Brain microvascular endothelial cell (primary cell): ENCODE data around the gene NAPB.

ENCODE experiments used
- DNase-seq: peaks from one replicate; pipeline ENCODE4 v3.0.0-alpha.2; 2020
- H3K27ac ChIP-seq: fragments of 250-450 bp; sonication (Bioruptor Pico); 2 replicates; pipeline ENCODE4 v1.5.1; 2020; ENCODE audit warnings: mild to moderate bottlenecking, moderate library complexity
- H3K27me3 ChIP-seq: fragments of 250-450 bp; sonication (Bioruptor Pico); replicated peaks from 2 replicates; pipeline ENCODE4 v1.5.1; 2020; ENCODE audit warnings: mild to moderate bottlenecking
- H3K36me3 ChIP-seq: fragments of 250-450 bp; sonication (Bioruptor Pico); replicated peaks from 2 replicates; pipeline ENCODE4 v1.5.1; 2020; ENCODE audit warnings: mild to moderate bottlenecking
- H3K4me3 ChIP-seq: 2 replicates; pipeline ENCODE4 v1.5.1; 2011; ENCODE audit warnings: low read depth, mild to moderate bottlenecking, control low read depth, low read length, moderate library complexity
- in situ Hi-C: cut with HindIII; loops from 2 replicates; pipeline ENCODE4 v1.10.0; 2017; ENCODE audit warnings: low sequenced_read_pairs, low pct_ligation_motif_present
- TF ChIP-seq, protein P1 (sequence below): IDR thresholded peaks from 2 replicates; pipeline ENCODE4 v1.5.1; 2011; ENCODE audit warnings: low read depth, mild to moderate bottlenecking, moderate library complexity, low read length, control low read depth, inconsistent platforms; ENCODE audit errors: missing control alignments

The NAPB gene

GRCh38 chr20:23442436-23442835, 21.1 kb upstream of the NAPB start:
- Histone ChIP-seq H3K27me3 (no peaks in the 10 kb centered on the region), H3K4me3 (no peak overlapping the region), H3K27ac (no peak overlapping the region), H3K36me3 (no peaks in the 10 kb centered on the region)
- TF ChIP-seq, protein P1, sequence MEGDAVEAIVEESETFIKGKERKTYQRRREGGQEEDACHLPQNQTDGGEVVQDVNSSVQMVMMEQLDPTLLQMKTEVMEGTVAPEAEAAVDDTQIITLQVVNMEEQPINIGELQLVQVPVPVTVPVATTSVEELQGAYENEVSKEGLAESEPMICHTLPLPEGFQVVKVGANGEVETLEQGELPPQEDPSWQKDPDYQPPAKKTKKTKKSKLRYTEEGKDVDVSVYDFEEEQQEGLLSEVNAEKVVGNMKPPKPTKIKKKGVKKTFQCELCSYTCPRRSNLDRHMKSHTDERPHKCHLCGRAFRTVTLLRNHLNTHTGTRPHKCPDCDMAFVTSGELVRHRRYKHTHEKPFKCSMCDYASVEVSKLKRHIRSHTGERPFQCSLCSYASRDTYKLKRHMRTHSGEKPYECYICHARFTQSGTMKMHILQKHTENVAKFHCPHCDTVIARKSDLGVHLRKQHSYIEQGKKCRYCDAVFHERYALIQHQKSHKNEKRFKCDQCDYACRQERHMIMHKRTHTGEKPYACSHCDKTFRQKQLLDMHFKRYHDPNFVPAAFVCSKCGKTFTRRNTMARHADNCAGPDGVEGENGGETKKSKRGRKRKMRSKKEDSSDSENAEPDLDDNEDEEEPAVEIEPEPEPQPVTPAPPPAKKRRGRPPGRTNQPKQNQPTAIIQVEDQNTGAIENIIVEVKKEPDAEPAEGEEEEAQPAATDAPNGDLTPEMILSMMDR: no peak
- in situ Hi-C loops: no loop called here
- DNase-seq: no peak

- in situ Hi-C loops: no loop called here
- Histone ChIP-seq H3K27me3 (no peaks in the 10 kb centered on the region), H3K36me3 (no peaks in the 10 kb centered on the region), H3K4me3 (no peak overlapping the region), H3K27ac (no peak overlapping the region)
- peak; percentile 74 for DNase-seq
- TF ChIP-seq, protein P1: peak; percentile 93
Observed at GRCh38 chr20:23441850-23442313, 20.6 kb upstream of the NAPB start.

- DNase-seq: no peak
- in situ Hi-C loops: no loop called here
- H3K27ac ChIP-seq: no peak overlapping the region
- TF ChIP-seq, protein P1: no peak
- no peaks in the 10 kb centered on the region for H3K27me3 ChIP-seq
- no peak overlapping the region for H3K4me3 ChIP-seq
- H3K36me3 ChIP-seq: no peaks in the 10 kb centered on the region
Observed at GRCh38 chr20:23440004-23440403, 18.7 kb upstream of the NAPB start.

GRCh38 chr20:23438661-23439060, 17.4 kb upstream of the NAPB start:
- in situ Hi-C loops: no loop called here
- H3K4me3 ChIP-seq: no peak overlapping the region
- H3K27me3 ChIP-seq: no peaks in the 10 kb centered on the region
- no peak overlapping the region for H3K27ac ChIP-seq
- DNase-seq: no peak
- no peaks in the 10 kb centered on the region for H3K36me3 ChIP-seq
- TF ChIP-seq, protein P1: no peak

DNA sequence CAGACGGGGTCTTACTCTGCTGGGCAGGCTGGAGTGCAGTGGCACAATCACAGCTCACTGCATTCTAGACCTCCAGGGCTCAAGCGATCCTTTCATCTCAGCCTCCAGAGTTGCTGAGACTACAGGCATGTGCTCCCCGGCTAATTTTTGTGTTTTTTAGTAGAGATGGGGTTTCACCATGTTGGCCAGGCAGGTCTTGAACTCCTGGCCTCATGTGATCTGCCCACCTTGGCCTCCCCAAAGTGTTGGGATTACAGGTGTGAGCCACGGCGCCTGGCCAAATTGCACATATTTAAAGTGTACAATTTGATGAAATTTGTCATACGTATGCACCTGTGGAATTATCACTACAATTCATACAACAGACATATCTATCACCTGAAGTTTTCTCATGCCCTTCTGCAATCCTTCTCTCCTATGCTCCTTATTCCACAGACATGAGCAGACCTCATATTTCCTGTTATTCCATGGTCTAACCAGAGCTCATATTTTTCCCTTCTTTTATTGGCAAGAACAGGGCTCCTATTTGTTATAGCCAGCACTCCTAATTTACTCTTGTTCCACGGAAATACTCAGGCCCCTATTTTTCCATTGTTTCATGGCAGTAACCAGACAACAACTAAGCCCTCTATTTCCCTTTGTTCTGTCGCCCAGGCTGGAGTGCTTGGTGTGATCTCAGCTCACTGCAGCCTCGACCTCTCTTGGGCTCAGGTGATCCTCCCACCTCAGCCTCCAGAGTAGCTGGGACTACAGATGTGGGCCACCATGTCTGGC, 16.0 kb upstream of the NAPB start:
- DNase-seq: no peak
- H3K27me3 ChIP-seq: no peaks in the 10 kb centered on the region
- TF ChIP-seq, protein P1: no peak
- in situ Hi-C loops: no loop called here
- no peak overlapping the region for H3K4me3 ChIP-seq
- H3K36me3 ChIP-seq: no peaks in the 10 kb centered on the region
- no peak overlapping the region for H3K27ac ChIP-seq

GRCh38 chr20:23436681-23437080, 15.4 kb upstream of the NAPB start:
- H3K27ac ChIP-seq: no peak overlapping the region
- in situ Hi-C loops: no loop called here
- TF ChIP-seq, protein P1: no peak
- H3K4me3 ChIP-seq: no peak overlapping the region
- peak; percentile 33 for DNase-seq
- H3K36me3 ChIP-seq: no peaks in the 10 kb centered on the region
- H3K27me3 ChIP-seq: no peaks in the 10 kb centered on the region
